Stimulated activated CD4-positive, alpha-beta T cell treated with anti-CD3 and anti-CD28 coated beads, Interleukin-2, amount 100 ng/mL, for 4 hours (primary cell): Measurements from ENCODE around the gene RTP1.
A peak's percentile ranks its signal among the peaks of the same experiment; 100 is the strongest.
"Not testable (repeated sequence)": the region's sequence is repeated elsewhere in the genome, so short reads cannot be mapped to it uniquely, and the experiment has no call there.

Source experiments
- DNase-seq: peaks from one replicate; pipeline ENCODE4 v3.0.0-alpha.2; 2020; ENCODE audit warnings: low read depth

RTP1 gene

GRCh38 chr3:187197335-187197649 is at the start of gene RTP1:
Gene RTP1, plus strand, starts transcription at chr3:187197486. Its CDS starts 30 bp downstream, at chr3:187197516.
- no peak for DNase-seq

- DNase-seq = no peak
These were observed 47.1 kb upstream of the RTP1 start for GRCh38 chr3:187150186-187150585.

GRCh38 chr3:187150599-187150998 is 46.7 kb upstream of the RTP1 start:
- peak; percentile 45 for DNase-seq

- no peak for DNase-seq
These were observed 35.7 kb upstream of the RTP1 start for GRCh38 chr3:187161556-187161955.

- no peak for DNase-seq
These were observed 34.9 kb upstream of the RTP1 start for GRCh38 chr3:187162265-187162953.

GRCh38 chr3:187165144-187165543 is 32.1 kb upstream of the RTP1 start:
- DNase-seq = peak; percentile 13

- no peak for DNase-seq
These were observed 30.5 kb upstream of the RTP1 start for GRCh38 chr3:187166750-187167149.

GRCh38 chr3:187167777-187168176 is 29.5 kb upstream of the RTP1 start:
- DNase-seq = no peak

- no peak for DNase-seq
These were observed 27.9 kb upstream of the RTP1 start for GRCh38 chr3:187169231-187169960.

GRCh38 chr3:187170911-187171310 is 26.4 kb upstream of the RTP1 start:
- DNase-seq = not testable (repeated sequence)

- no peak for DNase-seq
These were observed 24.4 kb upstream of the RTP1 start for GRCh38 chr3:187172929-187173328.

GRCh38 chr3:187181454-187182170 is 15.7 kb upstream of the RTP1 start:
- DNase-seq = no peak

- DNase-seq = no peak
These were observed 13.9 kb upstream of the RTP1 start for GRCh38 chr3:187183210-187183862.

GRCh38 chr3:187183903-187184302 is 13.4 kb upstream of the RTP1 start:
- no peak for DNase-seq

GRCh38 chr3:187185759-187186158 is 11.5 kb upstream of the RTP1 start:
- DNase-seq = no peak

GRCh38 chr3:187186375-187186774 is 10.9 kb upstream of the RTP1 start:
- DNase-seq = no peak

- no peak for DNase-seq
These were observed 10.4 kb upstream of the RTP1 start for GRCh38 chr3:187186801-187187421.

- DNase-seq = no peak
These were observed 8.4 kb upstream of the RTP1 start for GRCh38 chr3:187188931-187189330.

- no peak for DNase-seq
These were observed 6.0 kb upstream of the RTP1 start for GRCh38 chr3:187191271-187191670.

GRCh38 chr3:187193181-187193580 is 4.1 kb upstream of the RTP1 start:
- no peak for DNase-seq

GRCh38 chr3:187196573-187197334 is 532 bp upstream of the RTP1 start:
- no peak for DNase-seq
